Caco-2 (cell line): ENCODE results near the gene PSMG3. TPM values are rescaled to one million over a fixed set of nuclear protein-coding genes. Genes with fewer than 3 reads are reported as not detected.

ENCODE experiments used
- BruUV-seq: library from RNA; stranded (reverse); fragments of 400-500 nt; replicated peaks from 2 replicates; lab custom pipeline; 2021; lab: Mats Ljungman, UMichigan
- CTCF ChIA-PET: fragments of 300-600 bp; sonication (Branson Sonifier 250); formaldehyde crosslinking; loops from one replicate; lab custom pipeline; 2022; ENCODE audit warnings: antibody characterized with exemption; lab: Charles Lee
- POLR2A ChIA-PET: fragments of 300-600 bp; sonication (Branson Sonifier 250); formaldehyde crosslinking; loops from one replicate; lab custom pipeline; 2022; ENCODE audit warnings: antibody characterized with exemption; lab: Charles Lee
- DNase-seq, 2 experiments: peaks; one replicate each; pipeline versions ENCODE4 v3.0.0 to v3.0.0-alpha.2; 2020 to 2022
- H3K27me3 ChIP-seq: replicated peaks from 2 replicates; pipeline ENCODE4 v1.6.0; 2011; ENCODE audit warnings: low read length; ENCODE audit not compliant: control insufficient read depth, insufficient read depth
- H3K36me3 ChIP-seq: 2 replicates; pipeline ENCODE4 v1.5.1; 2011; ENCODE audit warnings: low read length; ENCODE audit not compliant: control insufficient read depth, insufficient read depth
- H3K4me1 ChIP-seq: fragments of 250-450 bp; sonication (Bioruptor Pico); 2 replicates; pipeline ENCODE4 v1.5.1; 2020; ENCODE audit warnings: mild to moderate bottlenecking
- H3K4me3 ChIP-seq: 2 replicates; pipeline ENCODE4 v1.5.1; 2011; ENCODE audit warnings: low read depth, mild to moderate bottlenecking, control low read depth, low read length
- H3K9me3 ChIP-seq: fragments of 250-450 bp; sonication (Bioruptor Pico); 2 replicates; pipeline ENCODE4 v1.5.1; 2020; ENCODE audit warnings: mild to moderate bottlenecking, moderate library complexity
- H3K27ac Mint-ChIP-seq: one replicate; pipeline ENCODE4 v1.8.0; 2022; ENCODE audit warnings: mixed read lengths; ENCODE audit not compliant: unreplicated experiment
- H3K27me3 Mint-ChIP-seq: one replicate; pipeline ENCODE4 v1.8.0; 2022; ENCODE audit warnings: mixed read lengths; ENCODE audit not compliant: insufficient read depth, unreplicated experiment
- H3K36me3 Mint-ChIP-seq: one replicate; pipeline ENCODE4 v1.8.0; 2022; ENCODE audit warnings: mild to moderate bottlenecking, mixed read lengths; ENCODE audit not compliant: insufficient read depth, unreplicated experiment
- H3K4me1 Mint-ChIP-seq: one replicate; pipeline ENCODE4 v1.8.0; 2022; ENCODE audit warnings: low read depth, mixed read lengths; ENCODE audit not compliant: unreplicated experiment
- H3K4me3 Mint-ChIP-seq: one replicate; pipeline ENCODE4 v1.8.0; 2022; ENCODE audit warnings: mild to moderate bottlenecking, moderate library complexity, mixed read lengths; ENCODE audit not compliant: unreplicated experiment
- H3K9me3 Mint-ChIP-seq: one replicate; pipeline ENCODE4 v1.8.0; 2022; ENCODE audit warnings: mixed read lengths; ENCODE audit not compliant: unreplicated experiment
- CTCF ChIP-seq, 2 experiments: fragments of 200-600 bp in 1 of 2; IDR thresholded peaks; 1 replicate in 1 of 2; 2 replicates in 1 of 2; pipeline versions ENCODE4 v1.5.1 to v1.8.0; 2011 to 2022; ENCODE audit warnings: antibody characterized with exemption in 1 of 2, control low read depth in 1 of 2, inconsistent platforms in 1 of 2, low read depth in 1 of 2, low read length in 1 of 2, mild to moderate bottlenecking in 1 of 2, moderate library complexity in 1 of 2; ENCODE audit not compliant: insufficient read depth in 1 of 2, severe bottlenecking in 1 of 2, unreplicated experiment in 1 of 2
- intact Hi-C: fragments of 100-400 bp; cut with micrococcal nuclease; formaldehyde crosslinking; loops from one replicate; pipeline ENCODE4 v1.10.0; 2022; ENCODE audit not compliant: unreplicated experiment
- total RNA-seq: library from RNA; stranded (reverse); gene quantifications from 2 replicates; pipeline ENCODE4 v1.2.3, GENCODE V29; 2022

The PSMG3 gene
- total RNA-seq, 1 experiment from 2014 or later: 35.1 TPM

- Histone ChIP-seq H3K9me3 (no peaks in the 10 kb centered on the region), H3K4me3 (no peak overlapping the region), H3K27me3 (no peaks in the 10 kb centered on the region), H3K36me3 (peaks cover 3% of the 10 kb centered on the region), H3K4me1 (peaks cover 27% of the 10 kb centered on the region)
- Mint-ChIP-seq H3K9me3 (no peaks in the 10 kb centered on the region), H3K27me3 (no peaks in the 10 kb centered on the region), H3K36me3 (peaks cover 72% of the 10 kb centered on the region), H3K27ac (peak overlapping the region; percentile 50), H3K4me1 (no peaks in the 10 kb centered on the region), H3K4me3 (no peak overlapping the region)
- BruUV-seq: no TSS peak
- peak in 1 of 2 experiments; percentile 32 for DNase-seq
- CTCF ChIA-PET: interaction anchor here (0.7 kb wide), 1 partner anchor 21 kb away, joined by 3 read pairs; no protein-coding TSS in a partner anchor
- TF ChIP-seq CTCF (IDR thresholded peaks at IDR 0.05; ENCODE audit: insufficient read depth in 1 of 2, low read depth in 1 of 2, low read length in 1 of 2, severe bottlenecking in 1 of 2, unreplicated experiment in 1 of 2): no peak
- POLR2A ChIA-PET: interaction anchor here (0.6 kb wide), 1 partner anchor 24 kb away, joined by 3 read pairs; no protein-coding TSS in a partner anchor
- intact Hi-C loops: no loop called here
These were observed 30.5 kb downstream of the PSMG3 start for GRCh38 chr7:1539181-1539881.

- no peaks in the 10 kb centered on the region for H3K27me3 Mint-ChIP-seq
- H3K36me3 Mint-ChIP-seq: peaks cover 69% of the 10 kb centered on the region
- ChIA-PET POLR2A (interaction anchor here (0.6 kb wide), 1 partner anchor 23 kb away, joined by 3 read pairs; no protein-coding TSS in a partner anchor), CTCF (no interaction called here)
- no peaks in the 10 kb centered on the region for H3K9me3 Mint-ChIP-seq
- no peak overlapping the region for H3K4me3 Mint-ChIP-seq
- H3K9me3 ChIP-seq: no peaks in the 10 kb centered on the region
- no peaks in the 10 kb centered on the region for H3K27me3 ChIP-seq
- BruUV-seq: no TSS peak
- no peak for TF ChIP-seq CTCF (IDR thresholded peaks at IDR 0.05; ENCODE audit: insufficient read depth in 1 of 2, low read depth in 1 of 2, low read length in 1 of 2, severe bottlenecking in 1 of 2, unreplicated experiment in 1 of 2)
- no peak for DNase-seq
- H3K4me1 Mint-ChIP-seq: peaks cover 2% of the 10 kb centered on the region
- peaks cover 3% of the 10 kb centered on the region for H3K36me3 ChIP-seq
- H3K27ac Mint-ChIP-seq: no peak overlapping the region
- peaks cover 34% of the 10 kb centered on the region for H3K4me1 ChIP-seq
- intact Hi-C loops: no loop called here
- no peak overlapping the region for H3K4me3 ChIP-seq
These were observed 31.2 kb downstream of the PSMG3 start for GRCh38 chr7:1538544-1539180.
